HCT116 (cell line): ENCODE data around the gene FNDC3A. TPM values are rescaled to one million over a fixed set of nuclear protein-coding genes. Genes with fewer than 3 reads are reported as not detected.

ENCODE experiments used
- ATAC-seq: fragments of 200-7000 bp; cut with Tn5 transposase; 2 replicates; pipeline ENCODE4 v1.9.1; 2020; ENCODE audit warnings: mild to moderate bottlenecking, moderate library complexity
- BruUV-seq: library from RNA; stranded (reverse); fragments of 400-500 nt; replicated peaks from 2 replicates; lab custom pipeline; 2021; lab: Mats Ljungman, UMichigan
- CTCF ChIA-PET: fragments of 300-600 bp; sonication (Branson Sonifier 250); formaldehyde crosslinking; loops from one replicate; lab custom pipeline; 2021; ENCODE audit warnings: antibody characterized with exemption; lab: Charles Lee
- POLR2A ChIA-PET: fragments of 300-600, 350-600 bp; sonication (Branson Sonifier 250); formaldehyde crosslinking; loops from one replicate; lab custom pipeline; 2021; ENCODE audit warnings: antibody characterized with exemption; lab: Charles Lee
- RAD21 ChIA-PET, 2 experiments: fragments of 300-600 bp; sonication (Branson Sonifier 250); formaldehyde crosslinking; loops; one replicate each; lab custom pipeline; 2023; ENCODE audit warnings: low total read pairs in 2 of 2; ENCODE audit not compliant: uncharacterized antibody in 2 of 2, unreplicated experiment in 2 of 2, low non-redundant PET in 1 of 2; lab: Charles Lee
- DNase-seq: peaks from one replicate; pipeline ENCODE4 v3.0.0-alpha.2; 2010; ENCODE audit warnings: low read depth, low spot score
- H2AFZ ChIP-seq: fragments of 200-600 bp; shearing (Covaris generic), sonication (generic); 2 replicates; pipeline ENCODE4 v1.6.1; 2017; ENCODE audit warnings: low read depth, mixed run types, mixed read lengths, antibody characterized with exemption, low read length; ENCODE audit not compliant: poor library complexity, severe bottlenecking
- H3K27ac ChIP-seq: 2 replicates; pipeline ENCODE4 v1.5.1; 2012; ENCODE audit warnings: low read depth, low read length
- H3K27me3 ChIP-seq: fragments of 200-600 bp; sonication (generic); 2 replicates; pipeline ENCODE4 v1.6.1; 2016; ENCODE audit warnings: mixed run types, low read length, mixed read lengths; ENCODE audit not compliant: insufficient read depth
- H3K36me3 ChIP-seq, 2 experiments: fragments of 200-500 bp in 1 of 2; fragments of 200-600 bp in 1 of 2; sonication (Bioruptor generic) in 1 of 2; sonication (generic) in 1 of 2; 2 replicates each; pipeline versions ENCODE4 v1.5.1 to v1.6.1; 2014 to 2016; ENCODE audit warnings: low read length in 2 of 2, inconsistent platforms in 1 of 2, mixed read lengths in 1 of 2, mixed run types in 1 of 2; ENCODE audit not compliant: insufficient read depth in 2 of 2, control insufficient read depth in 1 of 2
- H3K4me1 ChIP-seq, 2 experiments: fragments of 200-600 bp in 1 of 2; sonication (generic) in 1 of 2; 2 replicates each; pipeline versions ENCODE4 v1.5.1 to v1.6.1; 2012 to 2017; ENCODE audit warnings: low read length in 2 of 2, inconsistent platforms in 1 of 2, mild to moderate bottlenecking in 1 of 2, mixed read lengths in 1 of 2, mixed run types in 1 of 2, moderate library complexity in 1 of 2; ENCODE audit not compliant: insufficient read depth in 2 of 2, control insufficient read depth in 1 of 2
- H3K4me2 ChIP-seq: fragments of 200-600 bp; sonication (generic); 2 replicates; pipeline ENCODE4 v1.6.1; 2017; ENCODE audit warnings: mixed run types, low read length, mixed read lengths
- H3K4me3 ChIP-seq, 2 experiments: fragments of 200-600 bp in 1 of 2; sonication (generic) in 1 of 2; replicated peaks in 1 of 2; 2 replicates each; pipeline ENCODE4 v1.5.1; 2011 to 2016; ENCODE audit warnings: low read length in 2 of 2, control low read depth in 1 of 2, low read depth in 1 of 2, mild to moderate bottlenecking in 1 of 2, mixed read lengths in 1 of 2, mixed run types in 1 of 2
- H3K79me2 ChIP-seq: fragments of 200-600 bp; sonication (generic); 2 replicates; pipeline ENCODE4 v1.6.1; 2017; ENCODE audit warnings: mild to moderate bottlenecking, mixed run types, low read length, moderate library complexity, mixed read lengths; ENCODE audit not compliant: insufficient read depth
- H3K9ac ChIP-seq: fragments of 200-600 bp; sonication (generic); 2 replicates; pipeline ENCODE4 v1.6.1; 2016; ENCODE audit warnings: low read length, mixed read lengths
- H3K9me2 ChIP-seq: fragments of 200-600 bp; sonication (generic), shearing (Covaris generic); 2 replicates; pipeline ENCODE4 v1.6.1; 2017; ENCODE audit warnings: mixed run types, mild to moderate bottlenecking, moderate library complexity; ENCODE audit not compliant: insufficient read depth
- H3K9me3 ChIP-seq, 2 experiments: fragments of 200-500 bp in 1 of 2; fragments of 200-600 bp in 1 of 2; sonication (Bioruptor generic) in 1 of 2; sonication (generic) in 1 of 2; 2 replicates each; pipeline ENCODE4 v1.6.1; 2014 to 2017; ENCODE audit warnings: low read length in 2 of 2, mixed read lengths in 2 of 2, inconsistent platforms in 1 of 2, low read depth in 1 of 2, mild to moderate bottlenecking in 1 of 2, mixed run types in 1 of 2, moderate library complexity in 1 of 2; ENCODE audit not compliant: control insufficient read depth in 1 of 2, insufficient read depth in 1 of 2
- H4K20me1 ChIP-seq: fragments of 200-600 bp; sonication (generic), shearing (Covaris generic); 2 replicates; pipeline ENCODE4 v1.6.1; 2017; ENCODE audit warnings: mixed run types, mild to moderate bottlenecking, moderate library complexity; ENCODE audit not compliant: insufficient read depth
- CBX3 ChIP-seq: IDR thresholded peaks from 2 replicates; pipeline ENCODE4 v1.6.1; 2012; ENCODE audit warnings: low read depth
- CEBPB ChIP-seq: IDR thresholded peaks from 2 replicates; pipeline ENCODE4 v1.6.1; 2012; ENCODE audit warnings: low read depth
- EGR1 ChIP-seq: IDR thresholded peaks from 2 replicates; pipeline ENCODE4 v1.6.1; 2012; ENCODE audit warnings: low read depth
- EZH2 ChIP-seq: fragments of 200-600 bp; sonication (generic); IDR thresholded peaks from 2 replicates; pipeline ENCODE4 v1.6.1; 2017; ENCODE audit warnings: antibody characterized with exemption, mixed run types
- EZH2phosphoT487 ChIP-seq: fragments of 200-600 bp; IDR thresholded peaks from 2 replicates; pipeline ENCODE4 v1.6.1; 2018; ENCODE audit warnings: antibody characterized with exemption, borderline replicate concordance
- FOSL1 ChIP-seq: IDR thresholded peaks from 2 replicates; pipeline ENCODE4 v1.6.1; 2012; ENCODE audit warnings: low read depth
- JUND ChIP-seq: IDR thresholded peaks from 2 replicates; pipeline ENCODE4 v1.6.1; 2012
- POLR2A ChIP-seq: IDR thresholded peaks from 2 replicates; pipeline ENCODE4 v1.7.0; 2011; ENCODE audit warnings: borderline replicate concordance; ENCODE audit not compliant: insufficient read depth, insufficient read length; ENCODE audit errors: extremely low read depth
- POLR2AphosphoS5 ChIP-seq: IDR thresholded peaks from 2 replicates; pipeline ENCODE4 v1.6.1; 2011; ENCODE audit warnings: mild to moderate bottlenecking, low read depth, low read length, moderate library complexity
- RAD21 ChIP-seq: IDR thresholded peaks from 2 replicates; pipeline ENCODE4 v1.6.1; 2012; ENCODE audit warnings: low read depth, mild to moderate bottlenecking
- SIN3A ChIP-seq: IDR thresholded peaks from 2 replicates; pipeline ENCODE4 v1.6.1; 2012; ENCODE audit warnings: low read depth
- TCF7L2 ChIP-seq: IDR thresholded peaks from 2 replicates; pipeline ENCODE4 v1.7.0; 2011; ENCODE audit warnings: borderline replicate concordance, inconsistent platforms; ENCODE audit not compliant: insufficient read depth, insufficient read length; ENCODE audit errors: extremely low read depth
- intact Hi-C: fragments of 100-400 bp; cut with micrococcal nuclease; formaldehyde crosslinking; loops from 2 replicates; pipeline ENCODE4 v1.10.0; 2022
- total RNA-seq: library from RNA; stranded (reverse); gene quantifications from one replicate; pipeline ENCODE4 v1.2.1, GENCODE V29; 2021; ENCODE audit not compliant: unreplicated experiment
- TF ChIP-seq, protein P1 (sequence below): IDR thresholded peaks from 2 replicates; pipeline ENCODE4 v1.6.1; 2012
- TF ChIP-seq, protein P2 (sequence below): IDR thresholded peaks from 2 replicates; pipeline ENCODE4 v1.6.1; 2012; ENCODE audit warnings: low read depth
- TF ChIP-seq, protein P3 (sequence below): IDR thresholded peaks from 2 replicates; pipeline ENCODE4 v1.6.1; 2011; ENCODE audit warnings: mild to moderate bottlenecking, low read length, moderate library complexity; ENCODE audit not compliant: insufficient replicate concordance; ENCODE audit errors: extremely low read depth

FNDC3A gene
- total RNA-seq, 1 experiment from 2014 or later, result 30.5 TPM

- no peaks in the 10 kb centered on the region for H3K79me2 ChIP-seq
- BruUV-seq, result no TSS peak
- ChIA-PET CTCF (no interaction called here), RAD21 (interaction anchor here in 1 of 2 experiments (0.5 kb wide), 1 partner anchor 289 kb away, joined by 5 read pairs; no protein-coding TSS in a partner anchor), POLR2A (no interaction called here)
- no peak overlapping the region for H2AFZ ChIP-seq
- H3K4me2 ChIP-seq, result no peak overlapping the region
- TF ChIP-seq, protein P1, sequence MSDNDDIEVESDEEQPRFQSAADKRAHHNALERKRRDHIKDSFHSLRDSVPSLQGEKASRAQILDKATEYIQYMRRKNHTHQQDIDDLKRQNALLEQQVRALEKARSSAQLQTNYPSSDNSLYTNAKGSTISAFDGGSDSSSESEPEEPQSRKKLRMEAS, result no peak
- TF ChIP-seq POLR2AphosphoS5, result no peak
- intact Hi-C loops, result no loop called here
- no peak for ATAC-seq
- no peaks in the 10 kb centered on the region for H3K4me1 ChIP-seq
- H3K9me2 ChIP-seq, result no peaks in the 10 kb centered on the region
- H3K4me3 ChIP-seq, result no peak overlapping the region
- no peak for DNase-seq
- no peak overlapping the region for H3K9ac ChIP-seq
- H3K9me3 ChIP-seq, result no peaks in the 10 kb centered on the region
- no peaks in the 10 kb centered on the region for H3K36me3 ChIP-seq
- H3K27me3 ChIP-seq, result no peaks in the 10 kb centered on the region
- H4K20me1 ChIP-seq, result no peaks in the 10 kb centered on the region
- H3K27ac ChIP-seq, result no peak overlapping the region
These were observed 83.0 kb downstream of the FNDC3A start for GRCh38 chr13:49058761-49059160.

DNA sequence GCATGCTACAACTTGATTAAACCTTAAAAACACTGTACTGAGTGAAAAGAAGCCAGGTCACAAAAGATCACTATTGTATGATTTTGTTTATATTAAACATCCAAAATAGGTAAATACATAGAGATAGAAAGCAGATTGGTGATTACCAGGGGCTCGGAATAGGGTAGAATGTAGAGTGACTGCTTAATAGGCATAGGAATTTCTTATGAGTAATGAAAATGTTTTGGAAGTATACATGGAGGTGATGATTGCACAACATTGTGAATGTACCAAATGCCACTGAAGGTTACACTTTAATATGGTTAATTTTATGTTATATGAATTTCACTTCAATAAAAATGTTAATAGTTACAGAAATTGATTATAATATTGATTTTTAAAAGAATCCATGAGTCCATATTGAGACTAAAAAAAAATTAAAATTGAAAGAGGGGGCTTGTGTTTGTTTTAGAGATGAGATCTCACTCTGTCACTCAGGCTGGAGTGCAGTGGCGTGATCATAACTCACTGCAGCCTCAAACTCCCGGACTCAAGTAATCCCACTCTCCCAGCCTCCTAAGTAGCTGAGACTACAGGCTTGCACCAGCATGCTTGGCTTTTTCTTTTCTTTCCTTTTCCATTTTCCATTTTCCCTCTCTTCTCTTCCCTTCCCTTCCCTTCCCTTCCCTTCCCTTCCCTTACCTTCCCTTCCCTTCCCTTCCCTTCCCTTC lies 85.1 kb downstream of the FNDC3A start:
- Histone ChIP-seq H3K36me3 (no peaks in the 10 kb centered on the region), H3K27ac (no peak overlapping the region), H3K4me2 (no peak overlapping the region), H3K9me2 (no peaks in the 10 kb centered on the region), H2AFZ (no peak overlapping the region), H4K20me1 (no peaks in the 10 kb centered on the region), H3K4me1 (no peaks in the 10 kb centered on the region), H3K27me3 (no peaks in the 10 kb centered on the region), H3K79me2 (no peaks in the 10 kb centered on the region), H3K4me3 (no peak overlapping the region), H3K9me3 (no peaks in the 10 kb centered on the region), H3K9ac (no peak overlapping the region)
- RAD21 ChIA-PET, result no interaction called here
- no TSS peak for BruUV-seq
- no peak for ATAC-seq
- intact Hi-C loops, result no loop called here
- DNase-seq, result no peak
- CTCF ChIA-PET, result no interaction called here
- POLR2A ChIA-PET, result no interaction called here
- no peak for TF ChIP-seq CBX3
- no peak for TF ChIP-seq POLR2AphosphoS5
- no peak for TF ChIP-seq TCF7L2
- TF ChIP-seq, protein P2, sequence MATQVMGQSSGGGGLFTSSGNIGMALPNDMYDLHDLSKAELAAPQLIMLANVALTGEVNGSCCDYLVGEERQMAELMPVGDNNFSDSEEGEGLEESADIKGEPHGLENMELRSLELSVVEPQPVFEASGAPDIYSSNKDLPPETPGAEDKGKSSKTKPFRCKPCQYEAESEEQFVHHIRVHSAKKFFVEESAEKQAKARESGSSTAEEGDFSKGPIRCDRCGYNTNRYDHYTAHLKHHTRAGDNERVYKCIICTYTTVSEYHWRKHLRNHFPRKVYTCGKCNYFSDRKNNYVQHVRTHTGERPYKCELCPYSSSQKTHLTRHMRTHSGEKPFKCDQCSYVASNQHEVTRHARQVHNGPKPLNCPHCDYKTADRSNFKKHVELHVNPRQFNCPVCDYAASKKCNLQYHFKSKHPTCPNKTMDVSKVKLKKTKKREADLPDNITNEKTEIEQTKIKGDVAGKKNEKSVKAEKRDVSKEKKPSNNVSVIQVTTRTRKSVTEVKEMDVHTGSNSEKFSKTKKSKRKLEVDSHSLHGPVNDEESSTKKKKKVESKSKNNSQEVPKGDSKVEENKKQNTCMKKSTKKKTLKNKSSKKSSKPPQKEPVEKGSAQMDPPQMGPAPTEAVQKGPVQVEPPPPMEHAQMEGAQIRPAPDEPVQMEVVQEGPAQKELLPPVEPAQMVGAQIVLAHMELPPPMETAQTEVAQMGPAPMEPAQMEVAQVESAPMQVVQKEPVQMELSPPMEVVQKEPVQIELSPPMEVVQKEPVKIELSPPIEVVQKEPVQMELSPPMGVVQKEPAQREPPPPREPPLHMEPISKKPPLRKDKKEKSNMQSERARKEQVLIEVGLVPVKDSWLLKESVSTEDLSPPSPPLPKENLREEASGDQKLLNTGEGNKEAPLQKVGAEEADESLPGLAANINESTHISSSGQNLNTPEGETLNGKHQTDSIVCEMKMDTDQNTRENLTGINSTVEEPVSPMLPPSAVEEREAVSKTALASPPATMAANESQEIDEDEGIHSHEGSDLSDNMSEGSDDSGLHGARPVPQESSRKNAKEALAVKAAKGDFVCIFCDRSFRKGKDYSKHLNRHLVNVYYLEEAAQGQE, result no peak
- TF ChIP-seq FOSL1, result no peak
- TF ChIP-seq RAD21, result no peak
- TF ChIP-seq EZH2, result no peak
- TF ChIP-seq POLR2A, result no peak
- TF ChIP-seq EGR1, result no peak
- TF ChIP-seq, protein P3, sequence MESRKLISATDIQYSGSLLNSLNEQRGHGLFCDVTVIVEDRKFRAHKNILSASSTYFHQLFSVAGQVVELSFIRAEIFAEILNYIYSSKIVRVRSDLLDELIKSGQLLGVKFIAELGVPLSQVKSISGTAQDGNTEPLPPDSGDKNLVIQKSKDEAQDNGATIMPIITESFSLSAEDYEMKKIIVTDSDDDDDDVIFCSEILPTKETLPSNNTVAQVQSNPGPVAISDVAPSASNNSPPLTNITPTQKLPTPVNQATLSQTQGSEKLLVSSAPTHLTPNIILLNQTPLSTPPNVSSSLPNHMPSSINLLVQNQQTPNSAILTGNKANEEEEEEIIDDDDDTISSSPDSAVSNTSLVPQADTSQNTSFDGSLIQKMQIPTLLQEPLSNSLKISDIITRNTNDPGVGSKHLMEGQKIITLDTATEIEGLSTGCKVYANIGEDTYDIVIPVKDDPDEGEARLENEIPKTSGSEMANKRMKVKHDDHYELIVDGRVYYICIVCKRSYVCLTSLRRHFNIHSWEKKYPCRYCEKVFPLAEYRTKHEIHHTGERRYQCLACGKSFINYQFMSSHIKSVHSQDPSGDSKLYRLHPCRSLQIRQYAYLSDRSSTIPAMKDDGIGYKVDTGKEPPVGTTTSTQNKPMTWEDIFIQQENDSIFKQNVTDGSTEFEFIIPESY, result no peak
- TF ChIP-seq JUND, result no peak
- TF ChIP-seq EZH2phosphoT487, result no peak
- no peak for TF ChIP-seq SIN3A
- no peak for TF ChIP-seq CEBPB
